CD4-positive, CD25-positive, alpha-beta regulatory T cell (primary cell): ENCODE results near the gene CTDNEP1. TPM values are rescaled to one million over a fixed set of nuclear protein-coding genes. Genes with fewer than 3 reads are reported as not detected.

Experiments
- ATAC-seq, 2 donors: fragments of 150-1000 bp; cut with Tn5 transposase; one replicate each; pipeline ENCODE4 v1.10.0; 2021; ENCODE audit warnings: low read depth in 2 of 2, moderate number of reproducible peaks in 2 of 2, moderate library complexity in 1 of 2
- DNase-seq, 3 donors: peaks; one replicate each; pipeline versions ENCODE4 v3.0.0 to v3.0.0-alpha.2; 2012 to 2022; ENCODE audit warnings: mixed read lengths in 1 of 3
- H3K27ac ChIP-seq: one replicate; pipeline ENCODE4 v1.7.0; 2013; ENCODE audit warnings: mild to moderate bottlenecking, low read length; ENCODE audit not compliant: insufficient read depth, poor library complexity, severe bottlenecking
- H3K27me3 ChIP-seq: one replicate; pipeline ENCODE4 v1.7.0; 2013; ENCODE audit warnings: low read length; ENCODE audit not compliant: control insufficient read depth, insufficient read depth
- H3K36me3 ChIP-seq: one replicate; pipeline ENCODE4 v1.7.0; 2013; ENCODE audit warnings: mild to moderate bottlenecking, low read length, moderate library complexity; ENCODE audit not compliant: control insufficient read depth, insufficient read depth
- H3K4me1 ChIP-seq: 2 replicates; pipeline ENCODE4 v1.7.0; 2013; ENCODE audit warnings: mild to moderate bottlenecking, low read length; ENCODE audit not compliant: insufficient read depth, control insufficient read depth, poor library complexity, severe bottlenecking
- H3K4me3 ChIP-seq: one replicate; pipeline ENCODE4 v1.7.0; 2013; ENCODE audit warnings: low read depth, mild to moderate bottlenecking, low read length, moderate library complexity
- H3K9me3 ChIP-seq, 2 experiments: 1 replicate in 1 of 2; 2 replicates in 1 of 2; pipeline ENCODE4 v1.7.0; 2013; ENCODE audit warnings: low read length in 2 of 2, mild to moderate bottlenecking in 1 of 2, moderate library complexity in 1 of 2; ENCODE audit not compliant: control insufficient read depth in 2 of 2
- H3K27ac Mint-ChIP-seq, 3 donors: one replicate each; pipeline ENCODE4 v1.8.0; 2020 to 2022; ENCODE audit warnings: mild to moderate bottlenecking in 3 of 3, mixed read lengths in 3 of 3, moderate library complexity in 2 of 3
- H3K27me3 Mint-ChIP-seq: one replicate; pipeline ENCODE4 v1.8.0; 2022; ENCODE audit warnings: mild to moderate bottlenecking, mixed read lengths
- H3K36me3 Mint-ChIP-seq: one replicate; pipeline ENCODE4 v1.8.0; 2020; ENCODE audit warnings: mixed read lengths
- H3K4me1 Mint-ChIP-seq, 4 donors: one replicate each; pipeline ENCODE4 v1.8.0; 2020 to 2022; ENCODE audit warnings: mixed read lengths in 4 of 4, mild to moderate bottlenecking in 1 of 4
- H3K4me3 Mint-ChIP-seq, 4 donors: one replicate each; pipeline ENCODE4 v1.8.0; 2020 to 2022; ENCODE audit warnings: mild to moderate bottlenecking in 4 of 4, mixed read lengths in 4 of 4, moderate library complexity in 3 of 4
- H3K9me3 Mint-ChIP-seq, 7 donors: one replicate each; pipeline ENCODE4 v1.8.0; 2020 to 2022; ENCODE audit warnings: mixed read lengths in 7 of 7, mild to moderate bottlenecking in 3 of 7, moderate library complexity in 2 of 7
- polyA plus RNA-seq, 4 donors: library from polyadenylated mRNA; unstranded; fragments of 300-500 nt; fragmentation: Illumina TruSeq; gene quantifications; one replicate each; pipeline ENCODE4 v1.2.3, GENCODE V29; 2021
- total RNA-seq: library from RNA; stranded (reverse); gene quantifications from one replicate; pipeline ENCODE4 v1.2.3, GENCODE V29; 2022

Gene CTDNEP1
- total and polyA plus RNA-seq, 5 donors from 2014 or later = 33.0 to 114 (median 39.3) TPM

- H3K4me3 ChIP-seq = no peak overlapping the region
- H3K4me1 ChIP-seq = peaks cover 30% of the 10 kb centered on the region
- H3K9me3 ChIP-seq = no peaks in the 10 kb centered on the region
- no peak for ATAC-seq
- Mint-ChIP-seq H3K36me3 (peaks cover 13% of the 10 kb centered on the region), H3K4me1 (peaks cover 0 to 35% (median 24%) of the 10 kb centered on the region in 4 donors), H3K27ac (no peak overlapping the region), H3K9me3 (no peaks in the 10 kb centered on the region), H3K27me3 (no peaks in the 10 kb centered on the region), H3K4me3 (peak overlapping the region in 1 of 4 donors; percentile 63)
- no peak for DNase-seq
- H3K27ac ChIP-seq = no peak overlapping the region
- H3K36me3 ChIP-seq = peaks cover 39% of the 10 kb centered on the region
- H3K27me3 ChIP-seq = no peaks in the 10 kb centered on the region
Observed at GRCh38 chr17:7223375-7223774, 28.2 kb downstream of the CTDNEP1 start.

- peaks cover 10% of the 10 kb centered on the region for H3K36me3 Mint-ChIP-seq
- H3K9me3 ChIP-seq = no peaks in the 10 kb centered on the region
- no peaks in the 10 kb centered on the region for H3K27me3 ChIP-seq
- no peak overlapping the region for H3K27ac Mint-ChIP-seq
- H3K4me3 Mint-ChIP-seq = no peak overlapping the region
- H3K4me1 Mint-ChIP-seq = peaks cover 0 to 36% (median 23%) of the 10 kb centered on the region in 4 donors
- H3K4me1 ChIP-seq = peaks cover 31% of the 10 kb centered on the region
- DNase-seq (no peak), ATAC-seq (no peak)
- no peak overlapping the region for H3K27ac ChIP-seq
- H3K9me3 Mint-ChIP-seq = no peaks in the 10 kb centered on the region
- no peaks in the 10 kb centered on the region for H3K27me3 Mint-ChIP-seq
- no peak overlapping the region for H3K4me3 ChIP-seq
- H3K36me3 ChIP-seq = peaks cover 36% of the 10 kb centered on the region
Observed at GRCh38 chr17:7222972-7223292, 28.6 kb downstream of the CTDNEP1 start.

GRCh38 chr17:7222093-7222971, 29.2 kb downstream of the CTDNEP1 start:
- peaks cover 36% of the 10 kb centered on the region for H3K4me1 ChIP-seq
- peaks cover 0 to 40% (median 22%) of the 10 kb centered on the region in 4 donors for H3K4me1 Mint-ChIP-seq
- H3K27ac Mint-ChIP-seq = no peak overlapping the region
- DNase-seq (no peak), ATAC-seq (no peak)
- peaks cover 9% of the 10 kb centered on the region for H3K36me3 Mint-ChIP-seq
- H3K4me3 ChIP-seq = no peak overlapping the region
- H3K27me3 Mint-ChIP-seq = no peaks in the 10 kb centered on the region
- H3K36me3 ChIP-seq = peaks cover 31% of the 10 kb centered on the region
- H3K9me3 ChIP-seq = no peaks in the 10 kb centered on the region
- H3K27me3 ChIP-seq = no peaks in the 10 kb centered on the region
- H3K9me3 Mint-ChIP-seq = no peaks in the 10 kb centered on the region
- H3K4me3 Mint-ChIP-seq = peak overlapping the region in 1 of 4 donors; percentile 96
- no peak overlapping the region for H3K27ac ChIP-seq

GRCh38 chr17:7221278-7222092, 30.0 kb downstream of the CTDNEP1 start:
- Histone ChIP-seq H3K9me3 (no peaks in the 10 kb centered on the region), H3K36me3 (peaks cover 25% of the 10 kb centered on the region), H3K27me3 (no peaks in the 10 kb centered on the region), H3K4me1 (peaks cover 44% of the 10 kb centered on the region), H3K4me3 (no peak overlapping the region), H3K27ac (no peak overlapping the region)
- Mint-ChIP-seq H3K9me3 (no peaks in the 10 kb centered on the region), H3K4me1 (peaks cover 0 to 45% (median 25%) of the 10 kb centered on the region in 4 donors), H3K27ac (peak overlapping the region; percentile 38 to 91 (median 91)), H3K36me3 (peaks cover 9% of the 10 kb centered on the region), H3K27me3 (no peaks in the 10 kb centered on the region), H3K4me3 (peak overlapping the region; percentile 83 to 96 (median 90))
- DNase-seq (no peak), ATAC-seq (no peak)

GRCh38 chr17:7220593-7221277, 30.8 kb downstream of the CTDNEP1 start:
- ATAC-seq (peak; percentile 55 to 62), DNase-seq (peak; percentile 32 to 77 (median 59))
- peaks cover 48% of the 10 kb centered on the region for H3K4me1 ChIP-seq
- H3K4me3 ChIP-seq = peak overlapping the region; percentile 63
- H3K9me3 Mint-ChIP-seq = no peaks in the 10 kb centered on the region
- no peaks in the 10 kb centered on the region for H3K27me3 ChIP-seq
- H3K27ac ChIP-seq = peak overlapping the region; percentile 83
- H3K4me1 Mint-ChIP-seq = peaks cover 0 to 52% (median 27%) of the 10 kb centered on the region in 4 donors
- no peaks in the 10 kb centered on the region for H3K9me3 ChIP-seq
- peaks cover 9% of the 10 kb centered on the region for H3K36me3 Mint-ChIP-seq
- peaks cover 25% of the 10 kb centered on the region for H3K36me3 ChIP-seq
- H3K27ac Mint-ChIP-seq = peak overlapping the region; percentile 88 to 91 (median 91)
- no peaks in the 10 kb centered on the region for H3K27me3 Mint-ChIP-seq
- peak overlapping the region; percentile 89 to 96 (median 94) for H3K4me3 Mint-ChIP-seq

GRCh38 chr17:7219812-7220592, 31.5 kb downstream of the CTDNEP1 start, which contains the start of the genes ACADVL and DLG4:
Gene ACADVL (plus strand): TSS chr17:7219938. CDS start chr17:7219985, 47 bp downstream.
Gene DLG4 (minus strand): TSS chr17:7219836.
- H3K4me3 Mint-ChIP-seq = peak within 1 kb of the TSS; percentile 89 to 96 (median 94)
- peaks cover 9% of the 10 kb centered on the region for H3K36me3 Mint-ChIP-seq
- peak; percentile 74 to 77 for ATAC-seq
- Histone ChIP-seq H3K9me3 (no peaks in the 10 kb centered on the region), H3K36me3 (peaks cover 23% of the 10 kb centered on the region), H3K27ac (peak within 1 kb of the TSS; percentile 83), H3K4me1 (peaks cover 53% of the 10 kb centered on the region), H3K4me3 (peak within 1 kb of the TSS; percentile 75), H3K27me3 (no peaks in the 10 kb centered on the region)
- H3K4me1 Mint-ChIP-seq = peaks cover 0 to 58% (median 29%) of the 10 kb centered on the region in 4 donors
- peak within 1 kb of the TSS; percentile 91 to 97 (median 97) for H3K27ac Mint-ChIP-seq
- no peaks in the 10 kb centered on the region for H3K9me3 Mint-ChIP-seq
- no peaks in the 10 kb centered on the region for H3K27me3 Mint-ChIP-seq
- DNase-seq = peak; percentile 59 to 82 (median 65)
